Effector CD8-positive, alpha-beta T cell (primary cell): ENCODE data around the gene CPZ.

ENCODE experiments used
- DNase-seq: peaks from one replicate; lab custom pipeline; 2025; lab: John Stamatoyannopoulos, UW

The CPZ gene

GRCh38 chr4:8595237-8596087 lies 2.9 kb downstream of the CPZ start:
- no peak for DNase-seq

- no peak for DNase-seq
Observed at GRCh38 chr4:8596891-8597290, 4.3 kb downstream of the CPZ start.

DNA sequence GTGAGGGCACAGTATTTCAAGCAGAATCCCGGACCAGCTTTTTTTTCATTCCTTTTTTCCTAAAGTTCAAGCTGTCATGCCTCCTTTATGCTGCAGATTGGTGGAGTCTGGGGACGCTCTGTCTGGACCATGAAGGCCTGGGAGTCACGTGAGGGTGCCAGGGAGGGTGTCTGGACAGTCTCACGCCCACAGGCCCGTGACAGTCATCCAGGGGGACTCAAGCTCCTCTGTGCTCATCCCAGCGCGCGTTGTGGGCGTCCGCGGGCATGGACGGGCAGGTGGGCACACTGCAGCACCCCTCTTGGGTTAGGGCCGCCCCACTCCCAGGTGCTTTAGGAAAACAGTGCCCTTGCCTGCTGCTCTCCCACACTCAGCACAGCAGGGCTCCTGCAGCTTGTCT lies 4.8 kb downstream of the CPZ start:
- no peak for DNase-seq

GRCh38 chr4:8597791-8598190 lies 5.2 kb downstream of the CPZ start:
- no peak for DNase-seq

DNA sequence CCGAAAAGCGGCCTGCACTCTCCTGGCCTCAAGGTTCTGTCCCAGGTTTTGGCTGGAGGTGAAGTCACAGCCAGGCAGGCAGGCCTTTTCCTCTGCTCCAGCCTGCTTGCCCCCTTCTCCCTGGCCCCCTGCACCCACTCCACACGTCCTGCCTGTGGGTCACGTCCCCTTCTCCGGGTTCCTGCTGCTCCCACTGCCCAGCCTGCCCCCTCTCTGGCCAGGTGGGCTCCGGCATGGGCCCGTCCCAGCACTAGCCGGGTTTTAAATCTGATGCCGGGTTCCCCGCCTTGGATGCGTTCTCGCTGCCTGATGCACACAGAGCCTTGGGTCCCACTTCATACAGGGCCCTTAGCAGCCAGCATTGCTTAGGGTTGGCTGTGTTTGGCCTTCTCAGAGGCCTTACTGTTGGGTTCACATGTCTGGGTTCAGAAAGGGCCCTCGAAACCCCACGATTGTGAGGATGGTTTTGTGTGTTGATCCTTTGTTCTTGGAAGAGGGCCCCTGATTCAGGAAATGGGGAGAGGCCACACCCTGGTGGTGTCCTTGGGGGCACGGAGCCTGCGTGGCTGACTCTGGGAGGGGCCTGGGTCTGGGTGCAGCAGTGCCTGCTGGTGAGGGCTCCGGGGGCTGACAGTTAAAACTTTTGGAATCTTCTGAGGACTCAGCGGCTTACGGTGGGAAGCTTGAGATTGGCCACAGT lies 6.0 kb downstream of the CPZ start:
- DNase-seq, result no peak

DNA sequence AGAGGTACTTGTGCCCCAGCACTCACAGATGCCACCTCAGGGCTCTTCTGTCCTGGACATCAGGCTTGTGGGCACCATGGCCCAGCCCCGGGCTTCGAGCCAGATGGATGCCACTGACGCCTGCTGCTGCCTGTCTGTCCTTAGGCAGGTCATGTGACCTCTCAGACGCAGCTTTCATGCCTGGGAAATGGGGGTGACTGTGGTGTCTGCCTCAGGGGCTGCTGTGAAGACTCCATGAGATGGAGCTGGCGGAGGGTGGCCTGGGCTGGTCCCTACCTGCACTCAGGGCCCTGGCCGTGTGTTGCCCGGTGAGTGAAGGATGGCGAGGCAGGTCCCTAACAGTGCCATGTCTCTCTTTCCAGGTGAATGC lies 6.5 kb downstream of the CPZ start:
- DNase-seq, result no peak

DNA sequence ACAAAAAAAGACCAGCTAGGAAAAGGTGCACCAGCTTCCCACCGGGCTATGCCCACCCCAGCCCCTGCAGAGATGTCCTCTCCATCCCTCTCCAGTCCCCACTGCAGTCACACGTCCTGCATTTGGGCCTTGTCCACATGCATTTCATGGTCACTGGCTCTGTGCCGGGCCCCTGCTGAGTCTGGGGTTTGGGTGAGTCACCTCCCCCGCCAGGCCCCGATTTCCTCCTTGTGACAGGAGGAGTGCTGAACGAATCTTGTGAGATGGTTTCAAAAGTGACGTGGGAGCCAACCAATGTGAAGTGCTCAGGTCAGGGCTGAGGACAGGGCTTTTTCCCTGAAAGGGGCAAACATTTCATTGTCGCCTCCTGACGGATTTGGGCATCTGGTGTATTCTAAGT lies 7.1 kb downstream of the CPZ start:
- no peak for DNase-seq

DNA sequence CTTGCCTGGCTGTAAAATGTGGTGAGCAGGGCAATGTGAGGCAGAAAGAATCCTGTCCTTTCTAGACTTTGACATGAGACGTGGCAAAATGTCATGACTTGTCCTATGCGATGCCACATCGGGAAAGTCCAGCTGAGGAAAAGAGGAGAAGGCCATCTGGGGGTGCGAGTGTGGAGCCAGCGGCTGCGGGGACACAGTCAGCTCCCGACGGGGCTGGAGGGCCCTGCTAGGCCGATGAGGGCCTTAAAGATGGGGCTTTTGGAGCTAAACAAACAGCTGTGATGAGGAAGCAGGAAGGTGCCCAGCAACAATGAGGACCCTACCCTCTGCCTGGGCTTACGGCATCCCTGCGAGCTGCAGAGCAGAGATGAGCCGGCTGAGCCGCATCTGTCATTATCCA lies 7.7 kb downstream of the CPZ start:
- no peak for DNase-seq

- DNase-seq, result no peak
Observed at GRCh38 chr4:8600686-8601085, 8.1 kb downstream of the CPZ start.

DNA sequence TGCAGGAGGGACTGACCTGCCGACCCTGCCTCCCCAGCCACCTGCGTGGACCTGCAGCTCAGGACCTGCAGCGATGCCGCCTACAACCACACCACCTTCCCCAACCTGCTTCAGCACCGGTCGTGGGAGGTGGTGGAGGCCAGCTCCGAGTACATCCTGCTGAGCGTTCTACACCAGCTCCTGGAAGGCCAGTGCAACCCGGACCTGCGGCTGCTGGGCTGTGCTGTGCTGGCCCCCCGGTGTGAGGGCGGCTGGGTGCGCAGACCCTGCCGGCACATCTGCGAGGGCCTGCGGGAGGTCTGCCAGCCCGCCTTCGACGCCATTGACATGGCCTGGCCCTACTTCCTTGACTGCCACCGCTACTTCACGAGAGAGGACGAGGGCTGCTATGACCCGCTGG lies 8.5 kb downstream of the CPZ start:
- no peak for DNase-seq

GRCh38 chr4:8601556-8601955 lies 9.0 kb downstream of the CPZ start:
- no peak for DNase-seq

DNA sequence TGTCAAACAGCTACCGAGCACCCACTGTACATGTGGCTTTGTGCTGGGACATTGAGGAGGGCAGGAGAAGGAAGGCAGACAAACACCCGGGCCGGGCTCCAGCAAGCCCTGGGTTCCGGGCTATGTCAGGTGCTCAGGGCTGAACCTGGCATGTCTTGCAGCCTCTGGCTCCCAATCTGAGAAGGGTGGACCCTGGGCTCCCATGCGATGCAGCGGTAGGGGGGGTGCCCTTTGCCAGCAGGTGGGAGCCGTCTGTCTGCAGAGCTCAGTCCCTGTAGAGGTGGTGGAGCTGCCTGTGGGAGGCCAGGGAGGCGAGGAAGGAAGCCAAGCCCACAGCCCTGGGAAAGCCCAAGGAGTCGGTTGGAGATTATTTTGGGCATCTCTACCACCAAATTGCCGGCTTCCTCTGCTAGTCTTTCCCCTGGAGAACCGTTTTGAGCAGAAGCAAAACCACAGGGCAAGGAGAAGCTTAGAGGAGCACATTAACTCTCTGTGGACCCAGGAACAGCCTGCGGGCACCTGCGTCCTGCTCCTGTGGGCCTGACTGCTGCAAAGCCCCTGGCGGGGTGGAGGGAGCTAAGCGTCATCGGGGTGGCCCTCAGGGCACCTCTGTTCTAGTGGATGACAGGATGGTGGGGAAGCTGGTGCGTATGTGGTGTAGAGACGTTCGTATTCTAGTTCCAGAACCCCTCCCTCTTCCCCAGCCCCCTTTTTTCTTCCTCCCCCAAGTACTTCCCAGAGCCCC lies 10.3 kb downstream of the CPZ start:
- DNase-seq, result no peak

DNA sequence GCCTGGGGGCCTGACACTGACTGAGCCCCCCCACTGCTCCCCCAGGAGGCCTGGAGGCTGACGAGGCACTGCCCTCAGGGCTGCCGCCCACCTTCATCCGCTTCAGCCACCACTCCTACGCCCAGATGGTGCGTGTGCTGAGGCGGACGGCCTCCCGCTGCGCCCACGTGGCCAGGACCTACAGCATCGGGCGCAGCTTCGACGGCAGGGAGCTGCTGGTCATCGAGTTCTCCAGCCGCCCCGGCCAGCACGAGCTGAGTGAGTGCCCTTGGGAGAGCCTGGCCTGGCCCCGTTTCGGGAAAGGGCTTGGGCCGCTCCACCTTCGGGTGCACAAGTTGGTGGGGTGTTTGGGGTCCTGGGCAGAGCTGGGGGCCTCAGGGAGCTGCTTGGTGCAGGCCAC lies 11.4 kb downstream of the CPZ start:
- DNase-seq, result no peak

DNA sequence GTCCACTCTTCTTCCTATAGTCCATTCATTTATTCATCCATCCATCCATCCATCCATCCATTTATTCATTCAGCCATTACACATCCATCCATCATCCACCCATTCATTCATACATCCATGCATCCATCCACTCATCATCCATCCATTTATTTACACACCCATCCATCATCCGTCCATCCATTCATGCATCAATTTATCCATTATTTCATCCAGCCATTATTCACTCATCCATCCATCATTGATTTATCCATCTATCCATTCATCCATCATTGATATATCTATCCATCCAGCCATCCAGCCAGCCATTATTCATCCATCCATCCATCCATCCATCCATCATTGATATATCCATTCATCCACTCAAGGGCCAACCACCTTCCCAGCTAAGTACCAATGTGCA lies 12.7 kb downstream of the CPZ start:
- DNase-seq, result no peak

DNA sequence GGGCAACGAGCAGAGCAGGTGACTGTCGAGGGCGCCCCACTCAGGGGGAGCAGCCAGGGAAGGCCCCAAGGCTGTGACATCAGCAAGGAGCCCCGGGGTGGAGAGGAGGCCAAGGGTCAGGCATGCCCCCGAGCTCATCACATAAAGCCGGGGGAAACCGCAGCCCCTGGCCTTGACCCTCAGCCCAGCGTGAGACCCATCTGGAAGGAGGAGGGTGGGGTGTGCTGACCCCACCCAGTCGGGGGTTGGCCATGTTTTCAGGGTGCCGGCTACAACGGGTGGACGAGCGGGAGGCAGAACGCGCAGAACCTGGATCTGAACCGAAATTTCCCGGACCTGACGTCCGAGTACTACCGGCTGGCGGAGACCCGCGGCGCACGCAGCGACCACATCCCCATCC lies 13.9 kb downstream of the CPZ start:
- DNase-seq, result no peak

DNA sequence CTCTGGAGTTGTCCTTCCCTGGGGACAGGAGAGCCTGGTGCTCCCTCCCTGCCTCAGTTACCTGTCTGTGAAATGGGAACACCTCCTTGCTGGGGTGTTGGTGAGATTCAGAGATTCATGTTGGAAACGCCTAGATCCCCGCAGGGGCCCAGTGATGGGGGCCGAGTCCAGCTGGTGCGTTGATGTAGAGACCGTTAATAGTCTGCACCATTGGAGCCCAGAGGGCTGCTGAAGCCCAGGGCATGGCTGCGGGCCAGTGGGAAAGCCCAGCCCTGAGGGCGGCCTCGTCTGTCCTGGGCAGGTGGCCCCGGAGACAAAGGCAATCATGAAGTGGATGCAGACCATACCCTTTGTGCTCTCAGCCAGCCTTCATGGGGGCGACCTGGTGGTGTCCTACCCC lies 14.4 kb downstream of the CPZ start:
- no peak for DNase-seq

- DNase-seq, result no peak
Observed at GRCh38 chr4:8607603-8608481, 15.3 kb downstream of the CPZ start.

- no peak for DNase-seq
Observed at GRCh38 chr4:8608714-8609391, 16.3 kb downstream of the CPZ start.

GRCh38 chr4:8609406-8609805 lies 16.8 kb downstream of the CPZ start:
- no peak for DNase-seq

DNA sequence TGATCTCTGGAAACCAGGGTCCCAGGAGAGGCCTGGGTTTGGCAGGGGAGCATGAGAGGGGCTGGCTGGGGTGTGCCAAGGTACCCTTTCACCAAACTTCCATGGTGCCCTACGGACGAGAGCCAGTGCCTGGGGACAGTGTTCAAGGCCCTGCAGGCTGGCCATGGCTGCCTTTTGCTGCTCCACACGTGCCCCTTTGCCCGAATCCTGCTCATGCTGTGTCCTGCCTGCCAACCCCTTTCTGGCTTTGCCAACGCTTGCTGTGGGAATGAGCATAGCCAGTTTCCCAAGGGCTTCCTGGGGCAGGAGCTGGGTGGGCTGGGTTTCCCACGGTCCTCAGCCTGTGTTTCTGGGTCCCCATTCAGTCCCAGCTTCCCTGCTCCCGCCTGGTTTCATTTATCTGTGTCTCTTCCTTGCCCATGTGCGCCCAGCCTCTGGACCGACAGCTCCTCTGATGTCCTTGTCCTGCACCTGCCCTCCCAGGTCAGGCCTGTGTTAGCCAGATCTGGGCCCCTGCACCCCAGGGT lies 17.3 kb downstream of the CPZ start:
- no peak for DNase-seq
